Measurements from ENCODE around the gene HOTAIR.

HOTAIR gene

DNA sequence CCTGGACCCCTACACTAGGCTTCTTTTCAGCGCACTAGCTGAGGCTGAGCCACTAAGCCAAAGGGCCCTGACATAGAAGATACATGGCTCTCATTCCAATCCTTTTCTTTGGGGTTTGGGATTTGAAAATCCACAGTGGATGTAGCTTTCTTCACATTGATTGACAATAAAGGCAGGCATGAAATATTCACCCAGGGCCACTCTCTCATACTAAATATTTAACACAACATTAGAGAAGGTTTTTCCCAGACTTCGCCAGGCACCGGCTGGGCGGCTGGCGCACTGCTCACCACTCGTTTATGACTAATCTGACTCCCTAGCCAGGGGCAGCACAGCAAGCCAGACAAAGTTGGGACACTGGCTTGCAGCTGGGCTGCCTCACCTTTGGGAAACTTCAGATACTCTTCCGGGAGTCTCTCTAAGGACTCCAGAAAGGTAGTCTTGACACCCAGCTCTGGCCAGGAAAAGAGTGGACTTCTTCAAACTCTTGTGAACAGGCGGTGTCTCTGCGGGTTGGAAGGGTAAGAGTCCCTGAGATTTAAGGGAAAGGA, 2.5 kb downstream of the HOTAIR start:
- DNase-seq, result no peak

DNA sequence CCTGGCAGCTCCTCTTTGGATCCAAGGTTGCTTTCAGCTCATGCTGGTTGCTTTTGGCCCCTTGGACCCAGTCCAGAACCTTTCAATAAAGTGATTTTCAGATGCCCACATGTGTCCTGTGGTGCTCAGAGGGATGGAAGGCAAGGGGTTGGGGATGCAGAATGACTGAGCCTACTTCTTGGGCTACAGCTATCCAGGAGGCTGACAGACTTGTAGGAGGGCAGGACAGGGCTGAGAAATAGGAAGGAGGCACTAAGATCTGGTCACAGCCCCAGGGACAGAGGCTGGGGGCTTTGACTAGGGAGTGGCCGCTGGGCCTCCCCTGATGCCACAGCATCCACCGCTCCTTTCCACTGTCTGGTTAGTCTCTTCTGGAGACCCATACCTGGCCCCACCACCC, 3.1 kb downstream of the HOTAIR start:
- DNase-seq, result no peak

DNA sequence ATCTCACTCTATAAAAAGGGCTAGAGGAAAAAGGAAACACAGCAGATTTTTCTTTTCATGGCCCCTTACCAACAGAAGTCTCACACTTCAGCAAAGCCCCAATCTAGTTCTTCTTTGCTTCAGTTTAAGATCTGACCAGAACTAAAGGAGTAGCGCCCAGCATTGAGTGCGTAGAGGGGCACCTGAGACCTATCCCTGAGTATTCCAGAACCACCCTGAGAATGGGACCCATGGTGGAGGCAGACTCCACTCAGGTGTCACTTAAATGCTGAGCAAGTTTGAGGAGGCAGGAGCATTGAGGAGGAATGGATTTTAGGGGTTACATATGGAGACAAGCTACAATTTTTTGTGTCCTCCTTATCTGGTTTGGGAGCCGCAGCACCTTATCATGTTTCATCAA, 3.6 kb downstream of the HOTAIR start:
- no peak for DNase-seq

DNA sequence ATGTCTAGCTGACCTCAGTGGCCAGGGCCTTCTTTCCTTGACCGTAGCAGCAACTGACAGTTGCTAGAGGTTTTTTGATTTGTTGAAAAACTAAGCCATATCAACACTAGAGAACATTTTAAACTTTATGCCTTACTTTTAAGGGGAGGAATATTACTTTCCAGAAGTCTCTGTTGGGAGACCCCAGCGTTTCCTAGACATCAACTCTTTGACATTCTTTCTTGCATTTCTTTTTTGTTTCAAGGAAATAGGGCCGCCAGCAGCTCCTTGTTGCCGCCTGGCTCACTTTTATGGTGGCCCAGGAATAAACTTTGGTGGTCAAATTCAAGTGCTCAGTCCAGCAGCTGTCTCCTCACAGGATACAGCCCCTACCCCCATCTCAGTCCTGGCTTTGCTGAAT, 4.3 kb downstream of the HOTAIR start:
- no peak for DNase-seq

DNA sequence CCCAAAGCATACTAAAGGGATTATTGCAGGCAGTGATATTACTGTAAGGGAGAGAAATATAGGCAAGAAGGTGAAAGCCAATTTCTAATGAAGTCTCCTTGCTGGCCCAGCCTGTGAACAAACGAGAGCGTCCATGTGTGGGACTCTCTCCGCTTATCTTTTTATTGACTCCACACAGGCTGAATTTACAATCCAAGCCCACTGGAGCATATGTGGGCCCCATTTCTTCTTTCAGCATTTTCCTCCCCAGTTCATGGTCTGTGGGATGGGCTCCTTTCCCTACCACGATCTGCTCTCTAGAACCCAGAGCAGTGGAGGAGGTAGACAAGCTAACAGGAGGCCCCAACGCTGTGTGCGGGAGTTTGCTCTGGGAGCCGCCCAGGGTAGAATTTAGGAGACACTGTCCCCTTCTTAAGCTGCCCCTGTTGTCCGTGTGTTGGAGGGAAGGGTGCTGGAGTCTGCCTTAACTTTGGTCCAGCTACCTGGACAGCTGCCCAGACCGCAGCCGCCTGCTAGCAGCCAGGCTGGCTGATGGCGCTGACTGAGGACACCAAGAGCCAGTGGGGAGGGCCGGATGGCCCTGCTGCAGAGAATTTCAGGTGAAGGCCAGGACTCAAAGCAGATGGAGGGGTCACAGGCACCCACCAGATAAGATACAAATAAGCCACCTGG, 5.0 kb downstream of the HOTAIR start:
- no peak for DNase-seq

DNA sequence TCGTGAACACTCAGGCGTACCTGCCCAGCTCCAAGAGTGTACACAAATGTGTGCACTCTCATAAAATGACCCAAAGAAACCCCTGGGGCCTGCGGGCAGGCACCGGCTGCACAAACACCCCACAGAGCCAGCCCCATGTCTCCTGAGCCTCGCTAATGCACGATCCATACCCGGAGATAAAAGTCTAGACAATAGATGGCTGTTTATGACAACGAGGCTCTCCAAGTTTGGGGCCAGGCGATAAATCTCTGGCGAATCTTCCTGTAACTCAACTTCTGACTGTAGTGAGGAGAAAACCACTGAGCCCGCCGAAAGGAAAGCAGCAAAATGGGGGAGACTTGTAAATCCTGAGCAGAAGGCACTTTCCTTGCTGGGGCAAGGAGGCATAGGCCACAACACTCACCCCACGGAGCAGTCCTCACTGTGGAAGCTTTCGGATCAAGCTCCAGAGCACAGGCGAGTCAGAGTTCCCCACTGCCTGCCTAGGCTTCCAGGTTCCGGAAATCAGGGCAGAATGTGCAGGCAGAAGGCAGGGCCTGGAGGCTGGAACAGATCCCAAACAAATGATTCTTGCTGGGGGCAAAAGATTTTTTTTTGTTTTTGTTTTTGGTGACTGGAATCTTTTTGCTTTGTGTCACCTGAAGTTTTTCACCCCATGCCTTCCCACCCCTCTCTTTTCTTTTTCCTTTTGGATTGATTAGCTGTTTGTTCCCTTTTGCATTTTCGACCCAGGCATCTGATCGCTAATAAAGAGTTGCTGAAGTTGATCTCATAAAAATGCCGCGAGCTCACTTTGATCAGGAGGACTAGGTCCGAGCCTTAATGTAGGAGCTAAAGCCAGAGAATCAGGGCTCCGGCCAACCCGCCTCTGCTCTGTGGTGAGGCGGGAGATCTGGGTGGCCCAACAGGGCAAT, 6.3 kb downstream of the HOTAIR start:
- no peak for DNase-seq

DNA sequence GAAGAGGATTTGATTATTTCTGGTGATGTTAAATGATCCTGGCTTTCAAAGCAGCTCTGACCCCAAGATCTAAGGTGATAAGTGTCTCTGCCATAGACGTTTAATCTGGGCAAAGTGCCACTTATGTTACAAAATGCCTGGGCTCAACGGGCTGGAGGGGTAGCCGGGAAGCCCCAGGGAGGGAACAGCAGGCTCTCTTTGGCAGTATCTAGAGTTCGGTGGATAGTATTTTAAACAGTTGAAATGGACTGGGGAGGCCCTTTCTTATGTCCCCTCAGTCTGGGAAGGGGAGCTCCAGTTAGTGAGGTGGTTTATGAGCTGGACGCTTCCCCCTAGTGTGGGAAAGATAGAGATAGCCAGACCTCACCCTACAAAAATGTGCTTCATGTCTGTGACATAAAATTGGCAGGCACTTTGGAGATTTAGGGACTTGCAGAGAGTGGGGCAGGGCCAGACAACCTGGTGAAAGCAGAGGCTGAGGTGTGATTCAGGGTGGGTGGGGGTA, 7.3 kb downstream of the HOTAIR start:
- DNase-seq, result no peak

DNA sequence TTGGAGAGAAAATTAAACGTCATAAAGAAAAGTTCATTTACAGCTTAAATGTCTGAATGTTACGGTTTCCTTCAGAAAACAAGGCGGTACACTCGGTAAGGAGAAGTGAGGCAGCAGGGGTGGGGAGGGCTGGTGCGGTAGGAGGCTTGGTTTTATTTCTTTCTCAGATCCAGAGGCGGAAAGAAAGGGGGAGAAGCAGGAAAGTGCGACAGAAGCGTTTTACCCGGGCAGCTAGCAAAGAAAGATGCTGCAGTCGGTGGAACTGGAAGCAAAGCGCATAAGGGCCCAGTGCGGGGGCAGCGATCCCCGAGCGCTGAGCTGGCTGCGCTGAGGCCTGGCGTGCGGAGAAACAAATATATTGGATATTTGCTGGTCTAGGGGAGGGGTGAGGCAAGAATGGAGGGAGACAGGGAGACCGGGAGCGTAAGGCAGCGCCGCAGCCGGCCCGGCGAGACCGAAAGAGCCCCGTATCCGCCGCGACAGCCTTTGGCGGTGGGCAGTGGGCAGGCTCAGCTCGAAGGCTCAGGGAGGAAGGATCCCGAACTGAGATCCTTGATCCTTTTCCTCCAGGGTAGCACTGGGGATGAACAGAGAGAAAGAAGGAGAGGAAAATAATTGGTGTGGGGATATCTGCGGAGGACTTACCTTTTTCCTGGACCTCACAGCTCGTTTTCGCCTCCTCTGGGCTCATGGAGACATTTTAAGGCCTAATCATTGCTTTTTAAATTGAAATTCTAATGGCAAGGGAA, 8.2 kb downstream of the HOTAIR start:
- DNase-seq, result no peak

DNA sequence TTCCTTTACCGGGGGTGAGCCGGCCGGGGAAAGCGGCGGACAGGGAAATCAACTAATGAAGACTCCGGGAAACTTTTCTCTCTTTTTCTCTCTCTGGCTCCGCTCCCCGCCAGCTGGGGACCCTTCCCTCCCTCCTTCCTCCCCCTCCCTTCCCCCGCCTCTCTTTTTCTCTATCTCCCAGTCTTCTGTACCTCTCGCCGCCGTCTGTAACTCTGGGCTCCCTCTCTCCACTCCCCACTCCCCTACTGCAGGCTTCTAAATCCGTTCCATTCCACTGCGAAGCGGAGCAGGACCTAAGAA, 8.7 kb downstream of the HOTAIR start:
- no peak for DNase-seq

DNA sequence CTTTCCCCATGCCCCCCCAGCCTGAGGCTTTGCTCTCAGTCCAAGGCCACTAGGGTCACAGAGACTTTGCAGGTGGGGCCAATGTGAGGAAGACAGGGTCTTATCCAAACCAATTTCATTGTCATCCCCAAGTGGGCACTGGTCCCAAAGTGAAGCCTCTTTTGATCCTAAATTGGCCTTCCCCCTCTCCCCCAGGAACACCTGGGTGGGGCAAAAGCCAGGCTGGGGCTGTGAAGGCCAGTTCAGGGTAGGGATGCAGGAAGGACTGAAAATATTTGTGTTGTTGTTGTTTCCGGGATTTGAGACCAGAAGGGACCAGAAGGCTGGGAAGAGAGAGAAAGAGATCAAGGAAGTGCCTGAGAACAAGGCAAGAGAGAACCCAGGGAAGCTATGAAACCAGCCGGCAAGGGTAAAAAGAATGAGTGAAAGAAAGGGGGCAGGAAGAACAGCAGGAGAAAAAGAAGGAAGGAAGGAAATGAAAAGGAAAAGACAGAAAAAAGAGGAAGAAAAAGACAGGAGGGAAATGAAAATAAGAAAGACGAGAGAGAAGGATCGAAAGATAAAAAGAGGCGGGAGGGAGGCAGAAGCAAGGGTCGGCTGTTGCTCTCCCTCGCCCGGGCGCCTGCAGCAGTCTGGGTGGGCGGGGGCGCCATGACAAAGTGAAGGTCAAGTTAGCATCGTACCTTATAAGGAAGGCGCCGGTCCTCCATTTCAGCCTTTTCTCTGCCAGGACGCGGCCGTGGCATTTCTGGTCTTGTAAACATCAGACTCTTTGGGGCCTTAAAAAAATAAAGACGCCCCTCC, 9.3 kb downstream of the HOTAIR start:
- DNase-seq, result no peak

DNA sequence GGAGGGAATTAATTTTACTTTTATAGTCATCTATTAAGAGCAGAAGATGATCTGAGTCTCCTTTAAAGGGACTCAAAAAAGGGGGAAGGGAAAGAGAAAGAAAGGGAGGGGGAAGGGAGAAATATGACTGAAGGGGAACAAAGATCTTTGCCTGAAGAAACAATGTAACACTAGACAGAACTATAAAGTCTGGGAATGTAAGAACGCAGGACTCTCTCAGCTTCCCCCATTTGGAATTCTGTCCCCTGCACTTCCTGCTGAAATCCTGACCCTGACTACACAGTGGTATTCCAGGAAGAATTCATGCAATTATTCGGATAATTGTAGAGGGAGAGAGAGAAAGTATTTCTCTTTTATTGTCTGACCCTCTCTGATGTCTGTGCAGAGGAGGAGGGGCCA, 10.4 kb downstream of the HOTAIR start:
- DNase-seq, result no peak

DNA sequence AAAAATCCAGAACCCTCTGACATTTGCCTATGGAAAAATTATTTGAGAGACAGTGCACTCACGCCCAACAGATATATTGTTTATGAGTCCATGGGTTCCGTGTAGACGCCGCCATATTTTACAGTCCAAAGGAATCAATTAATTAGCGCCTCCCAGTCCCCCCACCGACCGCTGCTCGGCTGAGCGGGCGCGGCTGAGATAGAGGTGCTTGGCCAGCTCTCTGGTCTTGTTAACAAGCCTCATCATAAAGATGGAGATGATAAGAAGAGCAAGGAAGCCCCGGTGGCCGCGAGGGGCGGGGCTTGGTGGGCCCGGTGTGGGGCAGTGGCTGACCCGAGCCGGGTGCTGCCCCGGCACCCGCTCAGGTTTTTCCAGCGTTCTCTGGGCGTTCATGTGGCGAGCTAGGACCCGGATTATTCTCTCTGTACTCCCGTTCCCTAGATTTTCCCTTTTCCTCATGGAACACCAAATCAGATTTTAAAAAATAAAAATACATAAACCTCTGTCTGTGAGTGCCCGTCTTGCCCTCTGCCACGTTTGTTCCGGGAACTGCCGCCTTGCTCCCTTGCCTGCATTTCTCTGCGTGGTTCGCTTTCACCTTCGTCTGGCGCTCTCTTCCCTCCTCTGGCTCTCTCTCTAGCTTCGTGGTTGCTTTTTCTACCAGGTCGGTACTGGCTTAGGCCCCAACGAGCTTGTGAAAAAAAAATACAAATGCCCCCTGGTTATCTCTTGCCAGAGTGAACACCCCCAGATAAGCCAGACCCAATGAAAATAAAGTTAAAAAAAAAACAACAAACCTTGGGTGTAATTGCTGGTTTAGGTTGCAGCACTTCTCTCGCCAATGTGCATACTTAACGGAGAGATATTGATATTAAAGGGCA, 11.1 kb downstream of the HOTAIR start:
- DNase-seq, result no peak

DNA sequence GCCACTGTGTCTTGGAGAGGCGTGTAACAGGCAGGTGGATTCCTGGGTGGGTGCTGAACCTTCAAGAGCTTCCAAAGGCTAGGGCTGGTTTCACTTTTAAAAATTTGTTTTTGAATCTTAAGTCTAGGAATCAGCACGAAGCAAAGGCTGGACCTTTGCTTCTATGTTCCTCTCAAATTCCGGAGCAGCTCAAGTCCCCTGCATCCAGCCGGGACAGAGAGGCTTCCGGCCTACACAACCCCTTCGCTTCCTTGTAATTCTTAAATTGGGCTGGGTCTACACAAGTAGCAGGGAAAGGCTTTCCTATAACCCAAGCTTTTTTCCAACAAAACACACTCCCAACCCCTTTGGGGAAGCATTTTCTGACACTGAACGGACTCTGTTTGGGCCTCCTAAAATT, 11.7 kb downstream of the HOTAIR start:
- DNase-seq, result no peak

DNA sequence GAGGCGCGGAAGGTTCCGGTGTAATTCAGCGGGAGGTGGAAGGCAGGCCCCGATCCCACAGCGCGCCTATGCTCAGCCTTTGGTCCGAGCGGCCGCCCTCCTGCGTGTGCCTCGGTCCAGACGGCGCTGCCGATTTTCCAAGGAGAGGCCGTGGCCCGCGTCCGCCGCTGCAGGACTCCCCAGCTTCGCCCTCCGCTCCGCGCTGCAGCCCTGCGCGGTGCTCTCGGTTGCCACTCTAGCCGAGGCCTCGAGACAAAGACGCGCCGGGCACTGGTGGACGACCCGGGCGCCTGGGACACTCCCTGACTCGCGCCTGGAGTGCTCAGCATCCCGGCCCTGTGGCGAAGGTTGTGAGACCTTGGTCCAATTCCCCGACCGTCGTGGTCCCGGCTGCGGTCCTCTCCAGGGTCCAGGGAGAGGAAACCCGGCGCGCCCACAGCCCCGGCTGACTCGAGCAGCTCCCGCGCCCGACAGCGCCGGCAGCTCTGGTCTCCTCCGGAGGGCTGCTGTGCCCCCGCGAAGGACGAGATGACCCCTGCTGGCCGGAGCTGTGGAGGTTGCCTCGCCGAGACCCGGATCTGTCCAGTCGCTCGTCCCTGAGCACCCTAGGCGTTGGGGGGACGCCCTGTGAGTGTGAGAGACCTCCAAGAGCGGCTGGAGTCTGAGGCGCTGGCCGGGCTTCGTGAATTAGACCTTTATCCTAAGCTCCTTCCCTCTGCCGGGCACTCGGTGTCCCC, 13.6 kb downstream of the HOTAIR start:
- DNase-seq, result no peak

DNA sequence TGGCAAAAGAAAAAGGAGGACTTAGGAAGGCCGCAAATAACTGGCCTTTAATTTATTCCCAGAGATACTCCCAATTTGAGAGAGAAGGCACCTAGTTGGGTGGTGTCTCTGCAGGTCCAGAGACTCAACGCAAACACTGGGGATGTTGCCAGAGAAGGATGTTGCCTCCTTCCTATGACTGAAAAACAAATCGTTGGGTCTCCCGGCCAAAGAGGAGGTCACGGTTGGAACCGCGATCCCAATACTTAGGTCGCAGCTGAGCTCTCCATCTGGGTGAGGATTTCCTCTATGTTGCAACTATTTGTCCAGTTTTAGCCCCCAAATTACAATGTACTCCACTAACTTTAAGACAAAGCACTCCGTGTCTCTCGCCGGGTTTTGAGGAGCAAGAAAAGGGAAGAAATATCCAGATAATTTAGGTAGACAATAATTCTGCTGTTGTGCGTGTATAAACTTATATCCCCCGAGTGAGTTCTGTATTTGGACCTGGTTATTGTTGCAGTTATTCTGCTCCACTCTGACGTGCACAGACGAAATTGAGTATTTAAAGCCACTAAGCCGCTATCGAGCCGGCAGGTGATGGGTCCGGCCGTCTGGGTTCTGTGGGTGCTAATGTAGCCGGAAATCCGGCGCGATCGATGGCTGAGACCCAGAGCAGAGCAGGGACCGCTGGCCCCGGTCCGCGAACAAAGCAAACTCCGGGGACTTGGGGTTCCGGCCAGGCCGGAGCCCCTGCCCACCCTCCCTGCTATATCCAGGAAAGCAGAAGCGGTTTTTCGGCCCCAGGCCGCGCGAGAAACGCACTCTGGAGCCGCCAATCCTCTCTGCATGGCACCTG, 14.3 kb downstream of the HOTAIR start:
- DNase-seq, result no peak

DNA sequence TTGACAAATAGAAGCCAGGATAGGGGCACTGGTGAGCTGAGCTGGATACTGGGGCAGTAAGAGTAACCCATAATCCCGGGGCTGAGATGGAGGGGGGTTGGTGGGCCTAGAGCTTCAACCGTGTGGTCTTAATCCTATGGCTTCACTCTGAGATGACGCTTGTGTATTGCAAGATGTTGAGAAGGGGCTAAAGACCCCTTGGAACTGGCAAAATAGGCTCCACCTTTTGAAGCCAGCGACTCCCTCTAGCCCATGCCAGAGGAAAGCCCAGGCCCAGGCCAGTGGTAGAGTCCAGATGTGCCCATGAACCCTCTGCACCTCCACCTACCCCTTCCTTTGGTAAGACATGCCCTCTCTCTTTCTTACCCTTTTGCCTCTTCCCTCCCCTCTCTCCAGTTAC, 15.4 kb downstream of the HOTAIR start:
- DNase-seq, result no peak

DNA sequence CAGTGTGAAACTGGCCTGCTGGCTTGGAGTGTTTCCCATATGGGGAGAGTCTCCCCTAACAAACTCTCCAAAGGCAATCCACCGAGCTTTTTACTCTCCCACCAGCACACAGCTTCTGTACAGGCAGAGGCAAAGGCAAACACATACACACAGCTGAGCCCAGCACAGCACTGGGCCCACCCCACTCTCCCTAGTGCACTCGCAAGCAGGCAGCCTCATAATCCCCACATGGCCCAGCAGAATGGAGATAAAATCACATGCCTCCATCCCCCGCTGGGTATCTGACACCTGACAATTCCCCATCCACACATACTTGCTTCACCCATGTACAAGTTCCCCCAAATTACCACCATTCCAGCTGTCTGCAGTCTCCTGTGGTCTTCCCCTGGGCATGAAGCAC, 16.6 kb downstream of the HOTAIR start:
- no peak for DNase-seq

DNA sequence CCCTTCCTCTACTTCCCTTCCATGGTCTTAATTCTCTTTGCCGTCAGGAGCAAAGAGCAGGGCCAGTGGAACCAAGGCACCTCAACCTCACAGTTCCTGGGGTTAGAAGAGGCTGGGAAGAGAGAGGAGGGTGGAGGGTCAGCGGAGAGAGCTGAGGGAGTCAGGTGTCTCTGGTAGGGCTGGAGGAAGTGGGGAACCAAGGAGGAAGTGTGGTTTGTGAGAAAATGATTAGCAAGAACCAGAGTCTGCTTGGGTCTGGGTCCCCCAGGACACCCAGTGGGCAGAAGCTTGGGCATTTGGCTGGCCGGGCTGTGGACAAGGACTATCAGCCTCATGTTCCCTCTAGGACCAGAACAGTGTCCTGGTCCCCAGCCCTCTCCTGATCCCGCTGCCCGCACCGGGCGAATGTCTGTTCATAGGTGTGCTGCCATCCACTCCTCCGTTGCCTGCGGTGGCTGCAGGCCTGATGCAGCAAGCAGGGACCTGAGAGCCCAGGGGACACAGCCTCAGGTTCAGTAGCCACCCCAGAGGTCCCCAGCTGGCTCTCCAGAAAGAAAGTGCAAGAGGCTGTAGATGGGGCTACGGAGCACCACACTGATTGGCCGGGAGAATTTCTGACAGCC, 17.7 kb downstream of the HOTAIR start:
- no peak for DNase-seq

DNA sequence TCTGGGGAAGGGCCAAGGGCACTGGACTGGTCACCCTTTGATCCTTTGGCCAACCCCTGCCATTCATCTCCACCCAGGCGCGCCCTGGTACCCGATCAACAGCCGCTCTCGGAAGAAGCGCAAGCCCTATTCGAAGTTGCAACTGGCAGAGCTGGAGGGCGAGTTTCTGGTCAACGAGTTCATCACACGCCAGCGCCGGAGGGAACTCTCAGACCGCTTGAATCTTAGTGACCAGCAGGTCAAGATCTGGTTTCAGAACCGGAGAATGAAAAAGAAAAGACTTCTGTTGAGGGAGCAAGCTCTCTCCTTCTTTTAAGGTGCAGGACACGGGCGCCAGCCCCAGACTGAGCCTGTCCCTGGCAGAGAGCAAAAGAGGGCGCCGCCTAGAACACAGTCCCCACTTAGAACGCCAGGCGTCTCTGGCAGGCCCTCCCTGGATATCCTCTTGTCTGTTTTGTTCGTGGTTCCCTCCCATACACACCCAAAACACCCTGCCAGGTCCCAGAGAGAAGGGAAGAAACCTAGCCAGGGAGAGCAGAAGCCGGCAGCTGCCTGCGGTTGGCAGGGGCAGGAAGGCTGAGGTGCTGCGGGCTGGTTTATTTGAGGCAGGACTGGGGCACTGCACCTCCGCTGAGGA, 18.4 kb downstream of the HOTAIR start:
- no peak for DNase-seq
